Body of pancreas (tissue), 4 donors: ENCODE data around the gene CEBPZOS.

Source experiments
- CTCF ChIP-seq, 7 experiments: fragments of 450-650 bp in 4 of 7; fragments of 200-600 bp in 3 of 7; sonication (generic) in 3 of 7; IDR thresholded peaks; one replicate each; pipeline ENCODE4 v1.5.1; 2016 to 2019; ENCODE audit warnings: antibody characterized with exemption in 7 of 7
- POLR2A ChIP-seq, 3 donors: fragments of 450-650 bp; IDR thresholded peaks; one replicate each; pipeline ENCODE4 v1.6.1; 2016; ENCODE audit warnings: antibody characterized with exemption in 3 of 3, mild to moderate bottlenecking in 2 of 3

GRCh38 chr2:37180006-37180639 lies 16.2 kb upstream of the CEBPZOS start:
- TF ChIP-seq CTCF (IDR thresholded peaks at IDR 0.05) (no peak), POLR2A (IDR thresholded peaks at IDR 0.05) (no peak)
